GM23338 (cell line): ENCODE results near the gene APOL3.

ENCODE experiments used
- CREB1 ChIP-seq: fragments of 250-450 bp; sonication (Bioruptor Pico); IDR thresholded peaks from 2 replicates; pipeline ENCODE4 v1.5.0; 2020; ENCODE audit warnings: low read depth, mild to moderate bottlenecking, moderate library complexity
- CTCF ChIP-seq, 2 experiments: fragments of 200-600 bp in 1 of 2; sonication (generic) in 1 of 2; conservative IDR thresholded peaks; 2 replicates each; pipeline versions ENCODE4 v1.5.1 to v1.6.1; 2016 to 2017; ENCODE audit warnings: antibody characterized with exemption in 2 of 2, low read depth in 2 of 2, mild to moderate bottlenecking in 2 of 2, moderate library complexity in 1 of 2
- EZH2 ChIP-seq: fragments of 200-600 bp; sonication (generic); IDR thresholded peaks from one replicate; pipeline ENCODE4 v1.8.0; 2017; ENCODE audit warnings: antibody characterized with exemption, mild to moderate bottlenecking, low read depth; ENCODE audit not compliant: unreplicated experiment
- EZH2phosphoT487 ChIP-seq: fragments of 200-600 bp; sonication (generic); IDR thresholded peaks from one replicate; pipeline ENCODE4 v1.8.1; 2018; ENCODE audit warnings: antibody characterized with exemption; ENCODE audit not compliant: unreplicated experiment
- POLR2AphosphoS5 ChIP-seq: IDR thresholded peaks from 2 replicates; pipeline ENCODE4 v1.6.1; 2016; ENCODE audit warnings: antibody characterized with exemption, low read depth
- TF ChIP-seq, protein P1 (sequence below): IDR thresholded peaks from one replicate; pipeline ENCODE4 v1.6.1; 2018; ENCODE audit warnings: antibody characterized with exemption; ENCODE audit not compliant: unreplicated experiment
- TF ChIP-seq, protein P2 (sequence below): IDR thresholded peaks from 2 replicates; pipeline ENCODE4 v1.6.1; 2016; ENCODE audit warnings: antibody characterized with exemption

- no peak for TF ChIP-seq CTCF (conservative IDR thresholded peaks at IDR 0.05; ENCODE audit: low read depth in 2 of 2)
- TF ChIP-seq EZH2phosphoT487 = no peak
- TF ChIP-seq, protein P1, sequence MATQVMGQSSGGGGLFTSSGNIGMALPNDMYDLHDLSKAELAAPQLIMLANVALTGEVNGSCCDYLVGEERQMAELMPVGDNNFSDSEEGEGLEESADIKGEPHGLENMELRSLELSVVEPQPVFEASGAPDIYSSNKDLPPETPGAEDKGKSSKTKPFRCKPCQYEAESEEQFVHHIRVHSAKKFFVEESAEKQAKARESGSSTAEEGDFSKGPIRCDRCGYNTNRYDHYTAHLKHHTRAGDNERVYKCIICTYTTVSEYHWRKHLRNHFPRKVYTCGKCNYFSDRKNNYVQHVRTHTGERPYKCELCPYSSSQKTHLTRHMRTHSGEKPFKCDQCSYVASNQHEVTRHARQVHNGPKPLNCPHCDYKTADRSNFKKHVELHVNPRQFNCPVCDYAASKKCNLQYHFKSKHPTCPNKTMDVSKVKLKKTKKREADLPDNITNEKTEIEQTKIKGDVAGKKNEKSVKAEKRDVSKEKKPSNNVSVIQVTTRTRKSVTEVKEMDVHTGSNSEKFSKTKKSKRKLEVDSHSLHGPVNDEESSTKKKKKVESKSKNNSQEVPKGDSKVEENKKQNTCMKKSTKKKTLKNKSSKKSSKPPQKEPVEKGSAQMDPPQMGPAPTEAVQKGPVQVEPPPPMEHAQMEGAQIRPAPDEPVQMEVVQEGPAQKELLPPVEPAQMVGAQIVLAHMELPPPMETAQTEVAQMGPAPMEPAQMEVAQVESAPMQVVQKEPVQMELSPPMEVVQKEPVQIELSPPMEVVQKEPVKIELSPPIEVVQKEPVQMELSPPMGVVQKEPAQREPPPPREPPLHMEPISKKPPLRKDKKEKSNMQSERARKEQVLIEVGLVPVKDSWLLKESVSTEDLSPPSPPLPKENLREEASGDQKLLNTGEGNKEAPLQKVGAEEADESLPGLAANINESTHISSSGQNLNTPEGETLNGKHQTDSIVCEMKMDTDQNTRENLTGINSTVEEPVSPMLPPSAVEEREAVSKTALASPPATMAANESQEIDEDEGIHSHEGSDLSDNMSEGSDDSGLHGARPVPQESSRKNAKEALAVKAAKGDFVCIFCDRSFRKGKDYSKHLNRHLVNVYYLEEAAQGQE = no peak
- TF ChIP-seq POLR2AphosphoS5 = no peak
- no peak for TF ChIP-seq EZH2
- TF ChIP-seq, protein P2, sequence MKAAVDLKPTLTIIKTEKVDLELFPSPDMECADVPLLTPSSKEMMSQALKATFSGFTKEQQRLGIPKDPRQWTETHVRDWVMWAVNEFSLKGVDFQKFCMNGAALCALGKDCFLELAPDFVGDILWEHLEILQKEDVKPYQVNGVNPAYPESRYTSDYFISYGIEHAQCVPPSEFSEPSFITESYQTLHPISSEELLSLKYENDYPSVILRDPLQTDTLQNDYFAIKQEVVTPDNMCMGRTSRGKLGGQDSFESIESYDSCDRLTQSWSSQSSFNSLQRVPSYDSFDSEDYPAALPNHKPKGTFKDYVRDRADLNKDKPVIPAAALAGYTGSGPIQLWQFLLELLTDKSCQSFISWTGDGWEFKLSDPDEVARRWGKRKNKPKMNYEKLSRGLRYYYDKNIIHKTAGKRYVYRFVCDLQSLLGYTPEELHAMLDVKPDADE = no peak
- no peak for TF ChIP-seq CREB1 (CRISPR knock-in tag)
Measured at GRCh38 chr22:36182056-36182455, 21.5 kb upstream of the APOL3 start.
